BJ (cell line): ENCODE results near the gene MARCHF4. TPM values are rescaled to one million over a fixed set of nuclear protein-coding genes. Genes with fewer than 3 reads are reported as not detected.

Experiments
- CTCF ChIA-PET: fragments of 350-600 bp; formaldehyde crosslinking; extraction: SDS; loops from one replicate; lab custom pipeline; 2021; ENCODE audit warnings: antibody characterized with exemption, inconsistent platforms; lab: Yijun Ruan, JAX
- POLR2A ChIA-PET: fragments of 300-600 bp; sonication (Branson Sonifier 250); formaldehyde crosslinking; extraction: SDS; loops from one replicate; lab custom pipeline; 2021; ENCODE audit warnings: antibody characterized with exemption; lab: Charles Lee
- DNase-seq: peaks from one replicate; pipeline ENCODE4 v3.0.0-alpha.2; 2011; ENCODE audit warnings: low read depth
- H3K27me3 ChIP-seq: 2 replicates; pipeline ENCODE4 v1.6.0; 2011; ENCODE audit warnings: low read length; ENCODE audit not compliant: control insufficient read depth, insufficient read depth
- H3K36me3 ChIP-seq: 2 replicates; pipeline ENCODE4 v1.5.1; 2011; ENCODE audit warnings: low read length; ENCODE audit not compliant: control insufficient read depth, insufficient read depth
- H3K4me3 ChIP-seq: 2 replicates; pipeline ENCODE4 v1.5.1; 2011; ENCODE audit warnings: low read depth, mild to moderate bottlenecking, control low read depth, low read length
- polyA plus RNA-seq: library from polyadenylated mRNA; depleted of rRNA; stranded (reverse); fragments of >200 nt; gene quantifications from 2 replicates; pipeline ENCODE4 v1.2.3, GENCODE V29; 2011
- TF ChIP-seq, protein P1 (sequence below): IDR thresholded peaks from 2 replicates; pipeline ENCODE4 v1.5.1; 2011; ENCODE audit warnings: low read depth, mild to moderate bottlenecking, control low read depth, inconsistent platforms, low read length, moderate library complexity; ENCODE audit not compliant: insufficient read depth

MARCHF4 gene
- polyA plus RNA-seq, 1 experiment, result 9.7 TPM

- TF ChIP-seq, protein P1, sequence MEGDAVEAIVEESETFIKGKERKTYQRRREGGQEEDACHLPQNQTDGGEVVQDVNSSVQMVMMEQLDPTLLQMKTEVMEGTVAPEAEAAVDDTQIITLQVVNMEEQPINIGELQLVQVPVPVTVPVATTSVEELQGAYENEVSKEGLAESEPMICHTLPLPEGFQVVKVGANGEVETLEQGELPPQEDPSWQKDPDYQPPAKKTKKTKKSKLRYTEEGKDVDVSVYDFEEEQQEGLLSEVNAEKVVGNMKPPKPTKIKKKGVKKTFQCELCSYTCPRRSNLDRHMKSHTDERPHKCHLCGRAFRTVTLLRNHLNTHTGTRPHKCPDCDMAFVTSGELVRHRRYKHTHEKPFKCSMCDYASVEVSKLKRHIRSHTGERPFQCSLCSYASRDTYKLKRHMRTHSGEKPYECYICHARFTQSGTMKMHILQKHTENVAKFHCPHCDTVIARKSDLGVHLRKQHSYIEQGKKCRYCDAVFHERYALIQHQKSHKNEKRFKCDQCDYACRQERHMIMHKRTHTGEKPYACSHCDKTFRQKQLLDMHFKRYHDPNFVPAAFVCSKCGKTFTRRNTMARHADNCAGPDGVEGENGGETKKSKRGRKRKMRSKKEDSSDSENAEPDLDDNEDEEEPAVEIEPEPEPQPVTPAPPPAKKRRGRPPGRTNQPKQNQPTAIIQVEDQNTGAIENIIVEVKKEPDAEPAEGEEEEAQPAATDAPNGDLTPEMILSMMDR, result no peak
- no peak for DNase-seq
- H3K27me3 ChIP-seq, result no peaks in the 10 kb centered on the region
- ChIA-PET CTCF (interaction anchor here (1.3 to 1.4 kb wide), 2 partner anchors 12 to 13 kb away, joined by 3 to 6 read pairs; no protein-coding TSS in a partner anchor), POLR2A (no interaction called here)
- H3K36me3 ChIP-seq, result no peaks in the 10 kb centered on the region
- H3K4me3 ChIP-seq, result no peak overlapping the region
These were observed 27.3 kb upstream of the MARCHF4 start for GRCh38 chr2:216399621-216400020.

DNA sequence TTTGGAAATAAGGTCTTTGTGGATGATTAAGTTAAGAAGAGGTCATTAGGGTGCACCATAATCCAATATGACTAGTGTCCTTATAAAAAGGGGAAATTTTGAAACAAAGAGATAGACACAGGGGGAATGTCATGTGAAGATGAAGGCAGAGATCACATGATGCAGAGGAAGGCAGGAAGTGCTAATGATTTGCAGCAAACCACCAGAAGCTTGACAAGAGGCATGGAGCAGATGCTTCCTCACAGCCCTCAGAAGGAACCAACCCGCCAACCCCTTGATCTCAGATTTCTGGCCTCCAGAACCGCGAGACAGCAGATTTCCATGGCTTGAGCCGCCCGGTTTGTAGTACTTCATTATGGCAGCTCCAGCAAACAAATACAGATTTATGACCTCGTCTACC lies 22.6 kb upstream of the MARCHF4 start:
- no peaks in the 10 kb centered on the region for H3K36me3 ChIP-seq
- ChIA-PET CTCF (no interaction called here), POLR2A (no interaction called here)
- H3K27me3 ChIP-seq, result no peaks in the 10 kb centered on the region
- no peak overlapping the region for H3K4me3 ChIP-seq
- DNase-seq, result no peak
- TF ChIP-seq, protein P1, result no peak

DNA sequence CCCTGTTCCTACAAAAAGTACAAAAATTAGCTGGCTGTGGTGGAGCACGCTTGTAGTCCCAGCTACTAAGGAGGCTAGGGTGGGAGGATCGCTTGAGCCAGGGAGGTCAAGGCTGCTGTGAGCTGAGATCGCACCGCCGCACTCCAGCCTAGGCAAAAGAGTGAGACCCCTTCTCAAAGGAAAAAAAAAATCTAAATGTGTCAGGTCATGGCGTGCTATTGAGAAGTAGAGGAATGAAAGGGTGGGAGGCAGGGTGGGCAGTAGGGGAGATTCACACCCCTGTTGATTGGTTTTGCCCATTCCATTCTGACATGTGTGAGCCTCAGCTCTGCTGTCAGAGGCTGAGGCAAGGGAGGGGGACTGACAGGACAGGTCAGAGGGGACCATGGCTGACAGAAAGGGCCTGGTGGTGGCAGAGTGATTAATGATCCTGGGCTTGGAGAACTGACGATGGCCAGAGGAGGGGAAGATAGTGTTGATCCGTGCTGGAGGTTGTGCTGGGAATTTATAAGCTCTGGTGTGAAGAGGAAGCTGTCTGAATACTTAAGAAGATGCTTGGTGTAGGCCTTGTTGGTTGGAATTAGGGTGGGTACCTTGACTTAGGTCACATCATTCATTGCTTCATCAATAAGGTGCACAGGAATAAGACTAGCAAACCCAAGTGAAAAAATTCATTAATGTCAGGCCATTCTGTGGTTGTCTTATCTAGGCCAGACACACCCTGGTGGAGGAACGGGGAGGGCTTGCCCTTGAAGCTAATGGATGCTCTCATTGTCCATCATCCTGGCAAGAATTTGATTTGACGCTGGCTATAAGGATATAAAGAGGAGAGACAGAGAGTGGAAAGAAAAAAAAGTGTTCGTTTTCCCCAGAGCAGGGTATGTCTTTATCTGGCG lies 20.9 kb upstream of the MARCHF4 start:
- no peaks in the 10 kb centered on the region for H3K27me3 ChIP-seq
- no peak for DNase-seq
- ChIA-PET CTCF (no interaction called here), POLR2A (no interaction called here)
- H3K4me3 ChIP-seq, result no peak overlapping the region
- no peaks in the 10 kb centered on the region for H3K36me3 ChIP-seq
- TF ChIP-seq, protein P1, result no peak

- DNase-seq, result no peak
- H3K36me3 ChIP-seq, result no peaks in the 10 kb centered on the region
- ChIA-PET CTCF (interaction anchor here (4.7 kb wide), 1 partner anchor 12 kb away, joined by 23 read pairs; no protein-coding TSS in a partner anchor), POLR2A (no interaction called here)
- H3K4me3 ChIP-seq, result no peak overlapping the region
- TF ChIP-seq, protein P1, result no peak
- H3K27me3 ChIP-seq, result no peaks in the 10 kb centered on the region
These were observed 19.8 kb upstream of the MARCHF4 start for GRCh38 chr2:216392018-216392562.

- Histone ChIP-seq H3K36me3 (no peaks in the 10 kb centered on the region), H3K27me3 (no peaks in the 10 kb centered on the region), H3K4me3 (no peak overlapping the region)
- POLR2A ChIA-PET, result no interaction called here
- CTCF ChIA-PET, result interaction anchor here (4.7 kb wide), 1 partner anchor 13 kb away, joined by 23 read pairs; no protein-coding TSS in a partner anchor
- DNase-seq, result no peak
- TF ChIP-seq, protein P1, result no peak
These were observed 19.1 kb upstream of the MARCHF4 start for GRCh38 chr2:216391401-216391800.
